ENCODE results near the gene CDHR1. TPM values are rescaled to one million over a fixed set of nuclear protein-coding genes. Genes with fewer than 3 reads are reported as not detected.

Gene CDHR1
- total and polyA plus RNA-seq, 2 experiments from 2014 or later, result 3.2 to 6.6 TPM

- no peaks in the 10 kb centered on the region for H3K27me3 ChIP-seq (ENCODE audit: insufficient read depth)
- H3F3A ChIP-seq (replicated peaks; ENCODE audit: low read depth), result no peaks in the 10 kb centered on the region
- H3K36me3 ChIP-seq (ENCODE audit: insufficient read depth), result no peaks in the 10 kb centered on the region
- no peak overlapping the region for H3K4me3 ChIP-seq
- Mint-ChIP-seq H3K27ac (no peak overlapping the region), H3K9me3 (no peaks in the 10 kb centered on the region; the same call in 1 of the 3 replicates), H3K27me3 (ENCODE audit: insufficient read depth, low read depth, poor library complexity) (peaks cover 3% of the 10 kb centered on the region), H3K4me1 (peaks cover 7% of the 10 kb centered on the region; the same call in 2 of the 3 replicates), H3K4me3 (no peak overlapping the region), H3K36me3 (ENCODE audit: low read depth) (no peaks in the 10 kb centered on the region)
- no peak for ATAC-seq
- no peak for TF ChIP-seq EZH2 (IDR thresholded peaks at IDR 0.05; ENCODE audit: low read depth, unreplicated experiment)
- TF ChIP-seq JUNB (IDR thresholded peaks at IDR 0.05; ENCODE audit: unreplicated experiment), result no peak
- TF ChIP-seq POLR2AphosphoS5 (IDR thresholded peaks at IDR 0.05; ENCODE audit: low read depth), result no peak
- TF ChIP-seq, protein P1, sequence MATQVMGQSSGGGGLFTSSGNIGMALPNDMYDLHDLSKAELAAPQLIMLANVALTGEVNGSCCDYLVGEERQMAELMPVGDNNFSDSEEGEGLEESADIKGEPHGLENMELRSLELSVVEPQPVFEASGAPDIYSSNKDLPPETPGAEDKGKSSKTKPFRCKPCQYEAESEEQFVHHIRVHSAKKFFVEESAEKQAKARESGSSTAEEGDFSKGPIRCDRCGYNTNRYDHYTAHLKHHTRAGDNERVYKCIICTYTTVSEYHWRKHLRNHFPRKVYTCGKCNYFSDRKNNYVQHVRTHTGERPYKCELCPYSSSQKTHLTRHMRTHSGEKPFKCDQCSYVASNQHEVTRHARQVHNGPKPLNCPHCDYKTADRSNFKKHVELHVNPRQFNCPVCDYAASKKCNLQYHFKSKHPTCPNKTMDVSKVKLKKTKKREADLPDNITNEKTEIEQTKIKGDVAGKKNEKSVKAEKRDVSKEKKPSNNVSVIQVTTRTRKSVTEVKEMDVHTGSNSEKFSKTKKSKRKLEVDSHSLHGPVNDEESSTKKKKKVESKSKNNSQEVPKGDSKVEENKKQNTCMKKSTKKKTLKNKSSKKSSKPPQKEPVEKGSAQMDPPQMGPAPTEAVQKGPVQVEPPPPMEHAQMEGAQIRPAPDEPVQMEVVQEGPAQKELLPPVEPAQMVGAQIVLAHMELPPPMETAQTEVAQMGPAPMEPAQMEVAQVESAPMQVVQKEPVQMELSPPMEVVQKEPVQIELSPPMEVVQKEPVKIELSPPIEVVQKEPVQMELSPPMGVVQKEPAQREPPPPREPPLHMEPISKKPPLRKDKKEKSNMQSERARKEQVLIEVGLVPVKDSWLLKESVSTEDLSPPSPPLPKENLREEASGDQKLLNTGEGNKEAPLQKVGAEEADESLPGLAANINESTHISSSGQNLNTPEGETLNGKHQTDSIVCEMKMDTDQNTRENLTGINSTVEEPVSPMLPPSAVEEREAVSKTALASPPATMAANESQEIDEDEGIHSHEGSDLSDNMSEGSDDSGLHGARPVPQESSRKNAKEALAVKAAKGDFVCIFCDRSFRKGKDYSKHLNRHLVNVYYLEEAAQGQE (IDR thresholded peaks at IDR 0.05; ENCODE audit: unreplicated experiment), result no peak
- no peak for TF ChIP-seq ZNF331 (CRISPR knock-in tag; IDR thresholded peaks at IDR 0.05; ENCODE audit: low read depth)
- TF ChIP-seq, protein P2, sequence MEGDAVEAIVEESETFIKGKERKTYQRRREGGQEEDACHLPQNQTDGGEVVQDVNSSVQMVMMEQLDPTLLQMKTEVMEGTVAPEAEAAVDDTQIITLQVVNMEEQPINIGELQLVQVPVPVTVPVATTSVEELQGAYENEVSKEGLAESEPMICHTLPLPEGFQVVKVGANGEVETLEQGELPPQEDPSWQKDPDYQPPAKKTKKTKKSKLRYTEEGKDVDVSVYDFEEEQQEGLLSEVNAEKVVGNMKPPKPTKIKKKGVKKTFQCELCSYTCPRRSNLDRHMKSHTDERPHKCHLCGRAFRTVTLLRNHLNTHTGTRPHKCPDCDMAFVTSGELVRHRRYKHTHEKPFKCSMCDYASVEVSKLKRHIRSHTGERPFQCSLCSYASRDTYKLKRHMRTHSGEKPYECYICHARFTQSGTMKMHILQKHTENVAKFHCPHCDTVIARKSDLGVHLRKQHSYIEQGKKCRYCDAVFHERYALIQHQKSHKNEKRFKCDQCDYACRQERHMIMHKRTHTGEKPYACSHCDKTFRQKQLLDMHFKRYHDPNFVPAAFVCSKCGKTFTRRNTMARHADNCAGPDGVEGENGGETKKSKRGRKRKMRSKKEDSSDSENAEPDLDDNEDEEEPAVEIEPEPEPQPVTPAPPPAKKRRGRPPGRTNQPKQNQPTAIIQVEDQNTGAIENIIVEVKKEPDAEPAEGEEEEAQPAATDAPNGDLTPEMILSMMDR (conservative IDR thresholded peaks at IDR 0.05; ENCODE audit: low read depth in 2 of 2), result no peak
- no peak for TF ChIP-seq CREB1 (CRISPR knock-in tag; IDR thresholded peaks at IDR 0.05; ENCODE audit: low read depth)
- TF ChIP-seq EZH2phosphoT487 (IDR thresholded peaks at IDR 0.05; ENCODE audit: unreplicated experiment), result no peak
- no peak for TF ChIP-seq STAT1 (IDR thresholded peaks at IDR 0.05; ENCODE audit: unreplicated experiment)
- no peak overlapping the region for H3K4me2 ChIP-seq
- DNase-seq (ENCODE audit: low spot score), result no peak
- H3K4me1 ChIP-seq (ENCODE audit: insufficient read depth), result no peaks in the 10 kb centered on the region
- no peaks in the 10 kb centered on the region for H3K79me2 ChIP-seq (replicated peaks; ENCODE audit: insufficient read depth)
- no peaks in the 10 kb centered on the region for H3K9me2 ChIP-seq (ENCODE audit: insufficient read depth)
- H4K20me1 ChIP-seq (replicated peaks; ENCODE audit: insufficient read depth), result no peaks in the 10 kb centered on the region
- no peak overlapping the region for H3K27ac ChIP-seq (ENCODE audit: low read depth)
- H2AFZ ChIP-seq, result no peak overlapping the region
These were observed 17.2 kb downstream of the CDHR1 start for GRCh38 chr10:84211566-84211965.

GRCh38 chr10:84212014-84212413 lies 17.7 kb downstream of the CDHR1 start:
- H3K4me1 ChIP-seq (ENCODE audit: insufficient read depth), result no peaks in the 10 kb centered on the region
- H3K27ac Mint-ChIP-seq, result no peak overlapping the region
- DNase-seq (ENCODE audit: low spot score) (no peak), ATAC-seq (no peak)
- H3K9me3 Mint-ChIP-seq, result no peaks in the 10 kb centered on the region; the same call in 1 of the 3 replicates
- no peak overlapping the region for H3K4me3 ChIP-seq
- no peaks in the 10 kb centered on the region for H3K36me3 Mint-ChIP-seq (ENCODE audit: low read depth)
- H3K4me3 Mint-ChIP-seq, result no peak overlapping the region
- H2AFZ ChIP-seq, result no peak overlapping the region
- H3K27me3 ChIP-seq (ENCODE audit: insufficient read depth), result no peaks in the 10 kb centered on the region
- H3K36me3 ChIP-seq (ENCODE audit: insufficient read depth), result no peaks in the 10 kb centered on the region
- no peaks in the 10 kb centered on the region for H3F3A ChIP-seq (replicated peaks; ENCODE audit: low read depth)
- no peaks in the 10 kb centered on the region for H3K79me2 ChIP-seq (replicated peaks; ENCODE audit: insufficient read depth)
- H3K9me2 ChIP-seq (ENCODE audit: insufficient read depth), result no peaks in the 10 kb centered on the region
- peaks cover 7% of the 10 kb centered on the region; the same call in 2 of the 3 replicates for H3K4me1 Mint-ChIP-seq
- H3K4me2 ChIP-seq, result no peak overlapping the region
- H3K27me3 Mint-ChIP-seq (ENCODE audit: insufficient read depth, low read depth, poor library complexity), result peaks cover 3% of the 10 kb centered on the region
- H3K27ac ChIP-seq (ENCODE audit: low read depth), result no peak overlapping the region
- no peaks in the 10 kb centered on the region for H4K20me1 ChIP-seq (replicated peaks; ENCODE audit: insufficient read depth)
- TF ChIP-seq, protein P2 (conservative IDR thresholded peaks at IDR 0.05; ENCODE audit: low read depth in 2 of 2), result no peak
- TF ChIP-seq NANOG (IDR thresholded peaks at IDR 0.05; ENCODE audit: borderline replicate concordance) (no peak), JUNB (IDR thresholded peaks at IDR 0.05; ENCODE audit: unreplicated experiment) (no peak), STAT1 (IDR thresholded peaks at IDR 0.05; ENCODE audit: unreplicated experiment) (no peak), CREB1 (CRISPR knock-in tag; IDR thresholded peaks at IDR 0.05; ENCODE audit: low read depth) (no peak), POLR2AphosphoS5 (IDR thresholded peaks at IDR 0.05; ENCODE audit: low read depth) (no peak)
- TF ChIP-seq, protein P1 (IDR thresholded peaks at IDR 0.05; ENCODE audit: unreplicated experiment), result no peak

All from GM23338 (cell line).